Activated T-helper 1 cell treated with Interleukin-2 at 50 U/mL for 16 hours (primary cell): ENCODE measurements around the gene HSD17B1.
A peak's percentile ranks its signal among the peaks of the same experiment; 100 is the strongest.
"Not testable (repeated sequence)": the region's sequence is repeated elsewhere in the genome, so short reads cannot be mapped to it uniquely, and the experiment has no call there.

Experiments
- DNase-seq: peaks from one replicate; pipeline ENCODE4 v3.0.0-alpha.2; 2020; ENCODE audit warnings: low read depth

Gene HSD17B1

DNA sequence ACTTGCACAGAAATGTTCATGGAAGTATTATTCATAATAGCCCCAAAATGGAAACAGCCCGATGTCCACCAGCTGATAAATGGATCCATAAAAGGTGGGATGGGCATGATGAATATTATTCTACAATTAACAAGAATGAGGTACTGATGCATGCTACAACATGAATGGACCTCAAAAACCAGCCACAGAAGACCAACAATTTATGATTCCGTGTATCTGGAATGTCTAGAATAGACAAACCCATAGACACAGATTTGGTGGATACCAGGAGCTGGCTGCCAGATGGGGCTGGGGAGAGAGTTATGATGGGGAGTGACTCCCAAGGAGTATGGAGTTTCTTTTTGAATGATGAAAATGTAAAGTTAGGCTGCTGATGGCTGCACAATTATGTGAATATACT, 27.5 kb upstream of the HSD17B1 start:
- no peak for DNase-seq

DNA sequence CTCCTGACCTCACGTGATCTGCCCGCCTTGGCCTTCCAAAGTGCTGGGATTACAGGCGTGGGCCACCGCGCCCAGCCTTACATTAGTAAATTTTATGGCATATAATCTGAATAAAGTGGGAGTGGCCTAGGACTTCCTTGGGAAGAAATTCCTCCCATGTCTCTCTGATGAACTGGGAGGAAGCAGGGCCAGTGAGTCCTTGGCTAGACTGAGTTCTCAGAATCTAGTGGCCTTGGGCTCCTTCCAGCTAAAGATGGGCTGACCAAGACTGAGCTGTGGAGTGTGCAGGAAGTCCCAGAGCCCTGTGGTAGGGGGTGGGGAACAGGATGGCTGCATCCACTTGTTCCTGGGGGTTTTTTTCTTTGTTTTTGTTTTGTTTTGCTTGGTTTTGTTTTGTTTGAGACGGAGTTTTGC, 26.7 kb upstream of the HSD17B1 start:
- DNase-seq, result no peak

GRCh38 chr17:42527932-42528331, 24.8 kb upstream of the HSD17B1 start:
- no peak for DNase-seq

- DNase-seq, result no peak
Observed at GRCh38 chr17:42529061-42529460, 23.7 kb upstream of the HSD17B1 start.

DNA sequence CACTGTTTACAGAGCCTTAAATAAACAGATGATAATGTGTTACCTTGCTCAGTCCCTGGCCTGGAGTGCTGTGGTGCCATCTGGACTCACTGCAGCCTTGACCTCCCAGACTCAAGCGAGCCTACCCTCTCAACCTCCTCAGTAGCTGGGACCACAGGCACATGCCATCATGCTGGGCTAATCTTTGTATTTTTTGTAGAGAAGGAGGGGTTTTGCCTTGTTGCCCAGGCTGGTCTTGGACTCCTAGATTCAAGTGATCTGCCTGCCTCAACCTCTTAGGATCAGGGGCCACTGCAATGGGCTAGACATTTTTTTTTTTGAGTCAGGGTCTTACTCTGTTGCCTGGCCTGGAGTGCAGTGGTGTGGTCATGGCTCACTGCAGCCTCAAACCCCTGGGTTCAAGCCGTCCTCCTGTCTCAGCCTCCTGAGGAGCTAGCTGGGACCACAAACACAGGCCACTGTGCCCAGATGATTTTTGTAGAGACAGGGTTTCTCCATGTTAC, 21.7 kb upstream of the HSD17B1 start:
- no peak for DNase-seq

GRCh38 chr17:42531455-42532354, 21.0 kb upstream of the HSD17B1 start:
- DNase-seq, result peak; percentile 43

- DNase-seq, result no peak
Observed at GRCh38 chr17:42535155-42536047, 17.3 kb upstream of the HSD17B1 start.

GRCh38 chr17:42536048-42536371, 16.7 kb upstream of the HSD17B1 start, which contains the start of gene NAGLU:
TSS of gene NAGLU (plus strand) at chr17:42536241. CDS start at chr17:42536273, 32 bp downstream.
- DNase-seq, result peak; percentile 70

GRCh38 chr17:42536372-42537155, 16.2 kb upstream of the HSD17B1 start:
- peak; percentile 54 for DNase-seq

- DNase-seq, result no peak
Observed at GRCh38 chr17:42537156-42537805, 15.4 kb upstream of the HSD17B1 start.

DNA sequence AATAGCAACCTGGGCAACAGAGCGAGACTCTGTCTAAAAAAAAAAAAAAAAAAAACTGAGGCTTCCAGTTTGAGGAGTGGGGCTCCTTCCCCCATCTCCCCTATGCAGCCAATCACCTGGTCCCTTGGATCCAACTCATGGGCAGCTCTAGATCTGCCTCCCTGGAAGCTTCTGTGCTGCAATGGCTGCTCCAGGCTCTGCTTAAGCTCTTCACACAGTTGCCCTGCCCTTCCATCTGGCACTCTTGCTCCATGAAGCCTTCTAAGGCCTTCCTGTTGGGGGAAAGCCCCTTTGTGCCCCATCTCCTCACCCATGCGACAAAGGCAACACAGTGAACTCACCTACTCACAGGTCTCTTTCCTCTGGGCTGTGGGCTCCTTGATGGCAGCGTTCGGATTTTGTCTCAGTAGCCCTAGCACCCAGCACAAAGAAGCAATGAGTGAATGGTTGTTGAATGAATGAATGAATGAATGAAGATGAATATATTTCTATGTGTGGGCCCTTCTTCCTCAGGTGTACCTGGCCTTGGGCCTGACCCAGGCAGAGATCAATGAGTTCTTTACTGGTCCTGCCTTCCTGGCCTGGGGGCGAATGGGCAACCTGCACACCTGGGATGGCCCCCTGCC, 14.8 kb upstream of the HSD17B1 start:
- DNase-seq, result no peak

DNA sequence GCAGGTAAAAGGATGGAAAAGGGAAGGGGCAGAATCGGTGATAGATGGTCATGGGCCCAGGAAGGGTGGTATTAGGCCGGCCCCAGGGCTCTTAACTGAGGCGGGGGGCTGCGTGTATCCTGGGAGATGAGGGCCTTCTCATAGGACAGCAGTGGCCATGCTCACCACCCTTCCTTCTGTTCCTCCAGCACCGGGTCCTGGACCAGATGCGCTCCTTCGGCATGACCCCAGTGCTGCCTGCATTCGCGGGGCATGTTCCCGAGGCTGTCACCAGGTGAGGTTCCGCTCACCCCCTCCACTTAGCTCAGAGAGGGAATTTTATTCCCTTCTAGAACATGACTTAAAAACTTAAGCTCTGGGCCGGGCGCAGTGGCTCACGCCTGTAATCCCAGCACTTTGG, 14.2 kb upstream of the HSD17B1 start:
- DNase-seq, result no peak

DNA sequence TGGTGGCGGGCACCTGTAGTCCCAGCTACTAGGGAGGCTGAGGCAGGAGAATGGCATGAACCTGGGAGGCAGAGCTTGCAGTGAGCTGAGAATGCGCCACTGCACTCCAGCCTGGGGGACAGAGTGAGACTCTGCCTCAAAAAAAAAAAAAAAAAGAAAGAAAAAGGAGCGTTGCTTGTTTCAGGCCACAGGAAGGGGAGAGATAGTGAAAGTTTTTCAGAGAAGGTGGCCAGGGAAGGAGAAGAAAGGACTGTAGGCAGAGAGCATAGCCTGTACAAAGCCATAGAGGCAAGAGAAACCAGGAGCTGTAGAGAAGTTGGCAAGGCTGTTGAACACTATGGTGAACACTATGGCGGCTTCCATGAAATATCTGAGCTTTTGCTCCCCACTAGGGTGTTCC, 12.2 kb upstream of the HSD17B1 start:
- DNase-seq, result not testable (repeated sequence)

GRCh38 chr17:42541041-42541833, 11.5 kb upstream of the HSD17B1 start:
- no peak for DNase-seq

GRCh38 chr17:42543190-42544079, 9.3 kb upstream of the HSD17B1 start:
- DNase-seq, result no peak

DNA sequence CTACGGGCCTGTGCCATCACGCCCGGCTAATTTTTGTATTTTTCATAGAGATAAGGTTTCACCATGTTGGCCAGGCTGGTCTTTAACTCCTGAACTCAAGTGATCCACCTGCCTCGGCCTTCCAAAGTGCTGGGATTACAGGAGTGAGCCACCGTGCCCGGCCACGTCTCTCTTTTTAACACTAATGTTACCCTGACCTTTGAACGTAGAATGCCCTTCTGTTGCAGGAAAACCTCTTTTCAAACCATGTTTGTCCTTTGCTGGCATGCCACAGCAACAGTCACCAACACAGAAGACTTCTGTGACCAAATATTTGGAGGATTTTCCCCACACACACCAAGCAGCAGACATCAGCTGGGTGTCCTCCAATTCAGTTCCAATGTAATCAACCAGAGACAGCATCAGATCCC, 7.8 kb upstream of the HSD17B1 start:
- DNase-seq, result no peak

DNA sequence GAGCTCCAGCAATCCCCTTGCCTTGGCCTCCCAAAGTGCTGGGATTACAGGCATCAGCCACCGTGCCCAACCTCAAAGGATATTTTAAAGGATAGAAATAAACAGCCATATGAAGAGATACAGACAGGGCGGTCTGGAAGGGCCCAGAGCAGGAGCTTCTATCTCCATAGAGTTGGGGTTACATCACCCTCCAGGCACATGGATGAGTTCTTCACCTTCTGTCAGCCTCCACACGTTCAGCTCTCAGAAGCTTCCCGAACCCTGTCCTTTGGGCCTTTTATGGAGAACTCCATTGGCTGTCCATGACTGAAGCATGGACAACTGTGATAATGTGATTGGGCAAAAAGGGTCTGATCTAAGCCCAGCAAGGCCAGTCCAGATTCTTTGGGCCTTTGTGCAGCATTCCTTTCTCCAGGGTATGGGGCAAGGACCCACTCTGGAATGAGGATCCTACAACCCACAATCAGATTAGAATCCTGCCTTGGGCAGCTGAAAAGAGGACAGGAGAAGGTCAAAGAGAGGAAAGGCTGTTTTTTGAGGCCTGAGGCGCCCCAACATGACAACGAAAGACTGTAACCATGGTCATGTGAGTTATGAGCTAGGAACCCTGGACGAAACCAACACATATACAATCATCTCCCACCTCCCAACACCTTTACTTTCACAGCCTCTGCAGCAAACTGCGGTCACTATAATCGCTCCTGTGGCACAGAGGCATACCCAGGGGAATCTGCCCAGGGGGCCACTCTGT, 6.8 kb upstream of the HSD17B1 start:
- DNase-seq, result not testable (repeated sequence)

DNA sequence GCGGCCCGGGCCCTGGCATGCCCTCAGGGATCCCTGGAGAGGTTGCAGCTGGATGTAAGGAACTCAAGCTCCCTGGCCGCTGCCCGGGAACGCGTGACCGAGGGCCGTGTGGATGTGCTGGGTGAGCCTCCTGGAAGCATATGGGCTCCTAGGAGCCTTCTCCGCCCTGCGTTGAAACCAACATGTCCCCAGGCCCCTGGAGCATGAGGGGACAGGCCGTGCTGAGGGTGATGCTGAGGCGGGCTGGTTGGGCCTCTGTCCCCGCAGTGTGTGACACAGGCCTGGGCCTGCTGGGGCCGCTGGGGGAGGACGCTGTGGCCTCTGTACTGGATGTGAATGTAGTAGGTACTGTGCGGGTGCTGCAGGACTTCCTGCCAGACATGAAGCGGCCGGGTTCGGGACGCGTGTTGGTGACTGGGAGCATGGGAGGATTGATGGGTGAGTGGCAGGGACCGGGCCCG, 5.7 kb upstream of the HSD17B1 start:
- no peak for DNase-seq
